GM12873 (cell line): Measurements from ENCODE around the gene GFAP.
A peak's percentile ranks its signal among the peaks of the same experiment; 100 is the strongest.

Experiments used
- CTCF ChIP-seq: IDR thresholded peaks from 2 replicates; pipeline ENCODE4 v1.5.1; 2012; ENCODE audit warnings: low read depth, mild to moderate bottlenecking, moderate library complexity, low read length, control low read depth; ENCODE audit not compliant: insufficient read depth; ENCODE audit errors: missing control alignments

GFAP gene

GRCh38 chr17:44900894-44901293 lies 14.4 kb downstream of the GFAP start:
- TF ChIP-seq CTCF: no peak

- TF ChIP-seq CTCF: no peak
Measured at GRCh38 chr17:44899074-44899782, 16.1 kb downstream of the GFAP start, which contains the start of gene EFTUD2. Gene EFTUD2 (minus strand): TSS chr17:44899445. CDS start chr17:44894521, 4,924 bp downstream.

GRCh38 chr17:44898768-44899073 lies 16.6 kb downstream of the GFAP start:
- TF ChIP-seq CTCF: no peak

- TF ChIP-seq CTCF: peak; percentile 16
Measured at GRCh38 chr17:44894642-44895041, 20.7 kb downstream of the GFAP start.

GRCh38 chr17:44892250-44892649 lies 23.1 kb downstream of the GFAP start:
- no peak for TF ChIP-seq CTCF

GRCh38 chr17:44889003-44889402 lies 26.3 kb downstream of the GFAP start:
- no peak for TF ChIP-seq CTCF

- no peak for TF ChIP-seq CTCF
Measured at GRCh38 chr17:44887971-44888954, 27.0 kb downstream of the GFAP start.
